Measurements from ENCODE around the gene LAMP5. TPM values are rescaled to one million over a fixed set of nuclear protein-coding genes. Genes with fewer than 3 reads are reported as not detected.

Gene LAMP5
- total and polyA plus RNA-seq, 9 of the 15 experiments (the other 6 are each of a cell fraction or from before 2014, with no cell fraction given): not detected

- H3K9ac ChIP-seq (ENCODE audit: insufficient read depth in 1 of 2, low read depth in 2 of 2, low read length in 2 of 2): no peak overlapping the region
- no TSS peak for BruUV-seq (replicated peaks)
- H4K20me1 ChIP-seq (replicated peaks; ENCODE audit: control insufficient read depth, insufficient read depth, low read length): no peaks in the 10 kb centered on the region
- no peak for ATAC-seq
- ChIA-PET POLR2A (no interaction called here), CTCF (ENCODE audit: low intra/inter-chr PET ratio) (no interaction called here)
- no peaks in the 10 kb centered on the region for H3K9me1 ChIP-seq (ENCODE audit: control insufficient read depth, insufficient read depth, low read length)
- no peaks in the 10 kb centered on the region for H3K9me3 ChIP-seq (replicated peaks; ENCODE audit: control insufficient read depth, insufficient read depth, low read depth, low read length)
- H3K27ac ChIP-seq (ENCODE audit: extremely low read depth, low read depth, low read length): no peak overlapping the region
- DNase-seq (ENCODE audit: extremely low read depth in 1 of 4, low spot score in 3 of 4): no peak
- intact Hi-C loops (cut with micrococcal nuclease) (no loop called here), in situ Hi-C loops (cut with MboI) (no loop called here)
- no peaks in the 10 kb centered on the region for H3K4me1 ChIP-seq (replicated peaks in 1 of 2; ENCODE audit: control insufficient read depth in 2 of 2, insufficient read depth in 2 of 2, low read length in 2 of 2)
- H3K4me3 ChIP-seq: no peak overlapping the region
- H2AFZ ChIP-seq (ENCODE audit: low read depth, low read length): no peak overlapping the region
- 0% methylated on average over 3 of the region's 4 CpGs for WGBS (ENCODE audit: insufficient coverage, low coverage, missing lambda C conversion rate)
- H3K79me2 ChIP-seq (ENCODE audit: control insufficient read depth, insufficient read depth, low read length): no peaks in the 10 kb centered on the region
- no peak for FAIRE-seq
- no peaks in the 10 kb centered on the region for H3K36me3 ChIP-seq (ENCODE audit: control insufficient read depth, insufficient read depth, low read length)
- H3K27me3 ChIP-seq (ENCODE audit: control insufficient read depth in 2 of 2, insufficient read depth in 2 of 2, low read length in 2 of 2): no peaks in the 10 kb centered on the region
- H3K4me2 ChIP-seq (ENCODE audit: insufficient read depth, low read length): no peak overlapping the region
- TF ChIP-seq DMBX1 (CRISPR knock-in tag; IDR thresholded peaks at IDR 0.05; ENCODE audit: borderline replicate concordance): no peak
- TF ChIP-seq ZNF644 (tag; IDR thresholded peaks at IDR 0.05; ENCODE audit: low read depth): no peak
- no peak for TF ChIP-seq E2F5 (CRISPR knock-in tag; IDR thresholded peaks at IDR 0.05)
- TF ChIP-seq RFX5 (IDR thresholded peaks at IDR 0.05; ENCODE audit: low read depth, low read length): no peak
- TF ChIP-seq ZNF134 (CRISPR knock-in tag; conservative IDR thresholded peaks at IDR 0.05): no peak
- no peak for TF ChIP-seq NFXL1 (CRISPR knock-in tag; IDR thresholded peaks at IDR 0.05)
- TF ChIP-seq RCOR1 (IDR thresholded peaks at IDR 0.05; ENCODE audit: borderline replicate concordance in 1 of 2, low read depth in 2 of 2, low read length in 2 of 2): no peak
Observed at GRCh38 chr20:9478771-9479170, 35.6 kb upstream of the LAMP5 start.

Data from K562 (cell line).